ENCODE data around the gene IL15RA.

IL15RA gene

GRCh38 chr10:5924889-5925288 lies 52.5 kb downstream of the IL15RA start:
- Histone ChIP-seq H3K4me3 (replicated peaks; ENCODE audit: insufficient read depth, low read length) (no peak overlapping the region), H3K27me3 (ENCODE audit: insufficient read depth, poor library complexity, severe bottlenecking) (no peaks in the 10 kb centered on the region), H3K27ac (replicated peaks) (no peak overlapping the region)
- DNase-seq (ENCODE audit: low read depth in 1 of 2, low spot score in 1 of 2), result no peak
- TF ChIP-seq POLR2AphosphoS5 (IDR thresholded peaks at IDR 0.05; ENCODE audit: low read depth) (no peak), REST (IDR thresholded peaks at IDR 0.05; ENCODE audit: insufficient replicate concordance, low read depth) (no peak)

GRCh38 chr10:5921746-5922145 lies 55.6 kb downstream of the IL15RA start:
- H3K27ac ChIP-seq (replicated peaks), result no peak overlapping the region
- H3K4me3 ChIP-seq (replicated peaks; ENCODE audit: insufficient read depth, low read length), result no peak overlapping the region
- no peak for TF ChIP-seq POLR2AphosphoS5 (IDR thresholded peaks at IDR 0.05; ENCODE audit: low read depth)
- no peak for TF ChIP-seq REST (IDR thresholded peaks at IDR 0.05; ENCODE audit: insufficient replicate concordance, low read depth)
- TF ChIP-seq SPI1 (IDR thresholded peaks at IDR 0.05; ENCODE audit: borderline replicate concordance, low read depth), result no peak
- TF ChIP-seq GABPA (IDR thresholded peaks at IDR 0.05; ENCODE audit: low read depth), result no peak
- TF ChIP-seq CTCF (IDR thresholded peaks at IDR 0.05; ENCODE audit: insufficient read depth, low read length), result no peak
- no peaks in the 10 kb centered on the region for H3K27me3 ChIP-seq (ENCODE audit: insufficient read depth, poor library complexity, severe bottlenecking)
- no peak for DNase-seq (ENCODE audit: low read depth in 1 of 2, low spot score in 1 of 2)

GRCh38 chr10:5919568-5919967 lies 57.8 kb downstream of the IL15RA start:
- H3K4me3 ChIP-seq (replicated peaks; ENCODE audit: insufficient read depth, low read length), result no peak overlapping the region
- H3K27me3 ChIP-seq (ENCODE audit: insufficient read depth, poor library complexity, severe bottlenecking), result no peaks in the 10 kb centered on the region
- H3K27ac ChIP-seq (replicated peaks), result no peak overlapping the region
- DNase-seq (ENCODE audit: low read depth in 1 of 2, low spot score in 1 of 2), result no peak
- TF ChIP-seq CTCF (IDR thresholded peaks at IDR 0.05; ENCODE audit: insufficient read depth, low read length) (no peak), SPI1 (IDR thresholded peaks at IDR 0.05; ENCODE audit: borderline replicate concordance, low read depth) (no peak), REST (IDR thresholded peaks at IDR 0.05; ENCODE audit: insufficient replicate concordance, low read depth) (no peak), POLR2AphosphoS5 (IDR thresholded peaks at IDR 0.05; ENCODE audit: low read depth) (no peak), GABPA (IDR thresholded peaks at IDR 0.05; ENCODE audit: low read depth) (no peak)

GRCh38 chr10:5918763-5919162 lies 58.6 kb downstream of the IL15RA start:
- TF ChIP-seq POLR2AphosphoS5 (IDR thresholded peaks at IDR 0.05; ENCODE audit: low read depth), result no peak
- TF ChIP-seq SPI1 (IDR thresholded peaks at IDR 0.05; ENCODE audit: borderline replicate concordance, low read depth), result no peak
- DNase-seq (ENCODE audit: low read depth in 1 of 2, low spot score in 1 of 2), result no peak

More at GRCh38 chr10:5918763-5919162, 58.6 kb downstream of the IL15RA start:
- Histone ChIP-seq H3K27me3 (ENCODE audit: insufficient read depth, poor library complexity, severe bottlenecking) (no peaks in the 10 kb centered on the region), H3K4me3 (replicated peaks; ENCODE audit: insufficient read depth, low read length) (no peak overlapping the region), H3K27ac (replicated peaks) (no peak overlapping the region)
